ENCODE results near the gene ACSBG1.

DNA sequence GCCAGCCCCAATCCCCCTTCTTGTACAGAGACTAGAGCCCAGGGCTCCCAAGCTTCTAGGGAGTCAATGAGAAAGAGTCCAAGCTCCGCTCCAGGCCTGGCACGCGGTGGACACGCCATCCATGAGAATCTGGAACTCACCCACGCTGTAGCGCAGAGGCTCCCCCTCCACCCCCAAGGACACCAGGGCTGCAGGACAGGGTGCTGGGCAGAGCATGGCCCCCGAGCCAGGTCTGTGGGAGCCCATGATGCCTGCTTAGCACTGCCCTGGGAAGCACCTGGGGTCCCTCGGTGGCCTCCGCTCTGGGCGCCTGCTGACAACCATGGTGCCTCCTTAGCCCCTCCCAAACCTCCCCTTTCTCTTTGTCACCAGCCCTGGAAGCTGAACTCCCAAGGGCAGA is 28.5 kb downstream of the ACSBG1 start:
- TF ChIP-seq, protein P1, sequence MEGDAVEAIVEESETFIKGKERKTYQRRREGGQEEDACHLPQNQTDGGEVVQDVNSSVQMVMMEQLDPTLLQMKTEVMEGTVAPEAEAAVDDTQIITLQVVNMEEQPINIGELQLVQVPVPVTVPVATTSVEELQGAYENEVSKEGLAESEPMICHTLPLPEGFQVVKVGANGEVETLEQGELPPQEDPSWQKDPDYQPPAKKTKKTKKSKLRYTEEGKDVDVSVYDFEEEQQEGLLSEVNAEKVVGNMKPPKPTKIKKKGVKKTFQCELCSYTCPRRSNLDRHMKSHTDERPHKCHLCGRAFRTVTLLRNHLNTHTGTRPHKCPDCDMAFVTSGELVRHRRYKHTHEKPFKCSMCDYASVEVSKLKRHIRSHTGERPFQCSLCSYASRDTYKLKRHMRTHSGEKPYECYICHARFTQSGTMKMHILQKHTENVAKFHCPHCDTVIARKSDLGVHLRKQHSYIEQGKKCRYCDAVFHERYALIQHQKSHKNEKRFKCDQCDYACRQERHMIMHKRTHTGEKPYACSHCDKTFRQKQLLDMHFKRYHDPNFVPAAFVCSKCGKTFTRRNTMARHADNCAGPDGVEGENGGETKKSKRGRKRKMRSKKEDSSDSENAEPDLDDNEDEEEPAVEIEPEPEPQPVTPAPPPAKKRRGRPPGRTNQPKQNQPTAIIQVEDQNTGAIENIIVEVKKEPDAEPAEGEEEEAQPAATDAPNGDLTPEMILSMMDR (conservative IDR thresholded peaks at IDR 0.05): no peak
- no peak for TF ChIP-seq EZH2 (IDR thresholded peaks at IDR 0.05; ENCODE audit: low read depth)

Data from PC-9 (cell line).